HG03039 (cell line): Measurements from ENCODE around the gene POU2F2.
A peak's percentile ranks its signal among the peaks of the same experiment; 100 is the strongest.

Source experiments
- ATAC-seq: cut with Tn5 transposase; IDR thresholded peaks from one replicate; pipeline ENCODE4 v1.9.1; 2021; ENCODE audit warnings: mild to moderate bottlenecking, moderate library complexity; ENCODE audit not compliant: unreplicated experiment

The POU2F2 gene

GRCh38 chr19:42132030-42132628, at the start of gene POU2F2:
Gene POU2F2 (minus strand): TSS chr19:42132446. CDS start chr19:42132411, 35 bp downstream.
- ATAC-seq: peak; percentile 40

- no peak for ATAC-seq
These were observed 46.8 kb upstream of the POU2F2 start for GRCh38 chr19:42178791-42179674.

- no peak for ATAC-seq
These were observed 45.4 kb upstream of the POU2F2 start for GRCh38 chr19:42177686-42178019.

GRCh38 chr19:42176990-42177685, 44.9 kb upstream of the POU2F2 start:
- no peak for ATAC-seq

- ATAC-seq: no peak
These were observed 44.4 kb upstream of the POU2F2 start for GRCh38 chr19:42176649-42176989.

- ATAC-seq: no peak
These were observed 43.9 kb upstream of the POU2F2 start for GRCh38 chr19:42175952-42176648.

- ATAC-seq: no peak
These were observed 42.9 kb upstream of the POU2F2 start for GRCh38 chr19:42174958-42175734.

GRCh38 chr19:42174188-42174587, 41.9 kb upstream of the POU2F2 start:
- ATAC-seq: no peak

- no peak for ATAC-seq
These were observed 41.4 kb upstream of the POU2F2 start for GRCh38 chr19:42173695-42174094.

GRCh38 chr19:42172261-42172660, 40.0 kb upstream of the POU2F2 start:
- ATAC-seq: no peak

GRCh38 chr19:42170715-42171114, 38.5 kb upstream of the POU2F2 start:
- ATAC-seq: no peak

- no peak for ATAC-seq
These were observed 37.5 kb upstream of the POU2F2 start for GRCh38 chr19:42169486-42170413.

- ATAC-seq: no peak
These were observed 36.0 kb upstream of the POU2F2 start for GRCh38 chr19:42168206-42168605.

GRCh38 chr19:42166316-42166715, 34.1 kb upstream of the POU2F2 start:
- no peak for ATAC-seq

GRCh38 chr19:42165146-42165545, 32.9 kb upstream of the POU2F2 start:
- ATAC-seq: no peak

- no peak for ATAC-seq
These were observed 29.5 kb upstream of the POU2F2 start for GRCh38 chr19:42161616-42162263.

GRCh38 chr19:42159942-42160341, 27.7 kb upstream of the POU2F2 start:
- ATAC-seq: no peak

- no peak for ATAC-seq
These were observed 26.7 kb upstream of the POU2F2 start for GRCh38 chr19:42158926-42159325.

- ATAC-seq: no peak
These were observed 24.3 kb upstream of the POU2F2 start for GRCh38 chr19:42156571-42156970.
